ENCODE data around the gene PPWD1.
A peak's percentile ranks its signal among the peaks of the same experiment; 100 is the strongest.
"Not testable (repeated sequence)": the region's sequence is repeated elsewhere in the genome, so short reads cannot be mapped to it uniquely, and the experiment has no call there.

The PPWD1 gene

DNA sequence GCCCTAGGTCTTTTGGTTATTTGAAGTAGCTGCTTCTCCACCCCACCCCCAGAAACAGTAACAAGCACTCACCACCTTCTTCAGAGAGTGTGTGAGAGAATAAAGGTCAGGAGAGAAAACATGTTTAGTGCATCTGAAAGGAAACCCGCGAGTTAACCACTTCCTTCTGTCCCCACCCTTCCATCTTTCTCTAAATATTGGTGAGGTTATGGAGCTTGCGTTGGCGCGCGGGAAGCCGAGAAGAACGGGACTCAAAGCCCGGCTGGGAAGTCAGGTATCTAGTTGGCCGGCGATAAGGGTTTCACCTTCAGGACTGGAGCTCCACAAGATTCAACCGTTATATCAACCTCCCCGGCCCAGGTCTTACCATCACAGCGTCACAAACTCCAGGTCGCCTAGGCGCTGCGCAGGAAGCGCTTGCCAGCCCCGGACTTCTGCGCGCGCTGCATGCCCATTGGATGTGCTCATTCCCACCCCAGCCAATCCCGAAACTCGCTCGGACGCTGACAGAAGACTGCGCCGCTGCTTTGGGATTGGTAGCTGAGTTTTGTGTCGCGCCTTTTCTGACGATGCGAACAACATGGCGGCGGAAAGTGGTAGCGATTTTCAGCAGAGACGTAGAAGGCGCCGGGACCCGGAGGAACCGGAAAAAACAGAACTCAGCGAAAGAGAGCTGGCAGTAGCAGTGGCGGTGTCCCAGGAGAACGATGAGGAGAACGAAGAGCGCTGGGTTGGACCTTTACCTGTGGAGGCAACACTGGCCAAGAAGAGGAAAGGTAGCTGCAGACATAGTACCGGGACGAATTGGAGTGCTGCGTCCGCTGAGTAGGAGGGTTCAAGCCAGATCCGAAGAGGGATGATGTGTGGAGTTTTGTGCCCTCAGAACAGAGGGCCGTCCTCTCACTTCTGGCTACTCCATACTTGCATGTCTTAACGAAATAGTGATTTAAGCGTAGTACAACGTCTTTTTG is at the start of gene PPWD1, which contains the start of gene CENPK:
PPWD1 (plus strand) TSS at position 566 of the 971 bp plus-strand sequence; CDS start at position 581, 15 bp downstream.
CENPK (minus strand) TSS at position 438 of the 971 bp plus-strand sequence. CDS start 8,261 bp downstream, outside the sequence.
- DNase-seq (ENCODE audit: low read depth in 3 of 3), result peak; percentile 75 to 88 (median 86)

DNA sequence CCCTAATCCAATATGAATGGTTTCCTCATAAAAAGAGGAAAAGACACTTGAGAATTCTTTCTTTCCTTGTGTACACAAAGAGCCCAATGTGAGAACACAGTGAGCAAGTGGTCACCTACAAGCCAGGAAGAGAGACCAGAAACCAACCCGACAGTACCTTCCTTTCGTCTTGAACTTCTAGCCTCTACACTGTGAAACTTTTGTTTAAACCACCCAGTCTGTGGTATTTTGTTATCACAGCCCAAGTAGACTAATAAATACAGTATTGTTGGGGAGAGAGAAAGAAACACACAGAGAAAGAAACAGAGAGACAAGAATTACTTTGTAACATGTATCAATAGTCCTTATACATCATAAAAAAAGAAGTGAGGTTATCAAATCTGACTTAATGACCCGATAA is 37.4 kb upstream of the PPWD1 start:
- DNase-seq (ENCODE audit: low read depth in 3 of 3), result no peak

DNA sequence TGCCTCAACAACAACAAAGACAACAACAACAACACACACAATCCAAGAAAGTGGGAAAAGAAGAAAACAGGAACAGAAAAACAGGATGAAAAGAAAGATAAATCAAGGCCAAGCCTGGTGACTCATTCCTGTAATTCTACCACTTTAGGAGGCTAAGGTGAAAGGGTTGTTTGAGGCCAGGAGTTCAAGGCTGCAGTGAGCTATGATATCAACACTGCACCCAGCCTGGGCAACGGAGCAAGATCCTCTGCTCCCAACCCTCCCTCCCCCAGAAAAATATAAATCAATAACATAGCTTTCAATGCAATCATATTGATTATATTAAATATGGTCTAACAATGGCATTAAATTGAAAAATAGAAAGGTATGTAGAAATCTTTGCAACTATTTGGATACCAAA is 32.2 kb upstream of the PPWD1 start:
- no peak for DNase-seq (ENCODE audit: low read depth in 3 of 3)

DNA sequence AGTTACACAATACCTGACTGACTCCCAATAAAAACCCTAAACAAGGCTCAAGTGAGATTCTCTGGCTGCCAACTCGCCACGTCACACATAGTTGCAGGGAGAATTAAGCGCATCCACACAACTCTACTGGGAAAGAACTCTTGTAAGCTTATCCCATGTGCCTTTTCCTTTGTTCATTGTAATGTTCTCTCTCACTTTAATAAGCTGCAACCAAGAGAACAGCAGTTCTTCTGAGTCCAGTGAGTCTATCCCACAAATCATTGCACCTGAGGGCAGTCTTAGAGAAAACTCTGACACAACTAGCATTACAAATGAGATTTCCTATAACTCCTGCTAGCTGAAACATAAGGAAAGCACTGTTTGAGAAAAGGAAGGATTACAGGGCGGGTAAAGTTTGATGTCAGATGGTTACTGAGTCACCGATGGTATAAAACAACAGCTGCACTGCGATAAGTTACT is 27.5 kb upstream of the PPWD1 start:
- no peak for DNase-seq (ENCODE audit: low read depth in 3 of 3)

DNA sequence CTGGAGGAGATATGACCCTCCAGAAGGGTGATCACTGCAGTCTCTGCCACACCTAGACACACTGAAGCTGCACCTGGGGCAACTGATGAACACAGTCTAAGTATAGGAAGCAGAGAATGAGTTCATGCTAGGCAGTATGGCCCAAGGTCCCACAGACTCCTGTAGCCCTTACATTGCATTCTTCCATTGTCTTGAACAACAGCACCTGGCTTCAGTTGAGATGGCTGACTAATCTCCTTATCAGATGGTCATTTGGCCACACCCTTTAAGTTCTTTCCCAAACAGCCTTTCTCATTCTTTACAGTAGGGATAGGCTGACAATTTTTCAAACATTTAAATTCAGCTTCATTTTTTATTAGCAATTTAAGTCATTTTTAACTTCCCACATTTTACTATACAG is 23.3 kb upstream of the PPWD1 start:
- no peak for DNase-seq (ENCODE audit: low read depth in 3 of 3)

DNA sequence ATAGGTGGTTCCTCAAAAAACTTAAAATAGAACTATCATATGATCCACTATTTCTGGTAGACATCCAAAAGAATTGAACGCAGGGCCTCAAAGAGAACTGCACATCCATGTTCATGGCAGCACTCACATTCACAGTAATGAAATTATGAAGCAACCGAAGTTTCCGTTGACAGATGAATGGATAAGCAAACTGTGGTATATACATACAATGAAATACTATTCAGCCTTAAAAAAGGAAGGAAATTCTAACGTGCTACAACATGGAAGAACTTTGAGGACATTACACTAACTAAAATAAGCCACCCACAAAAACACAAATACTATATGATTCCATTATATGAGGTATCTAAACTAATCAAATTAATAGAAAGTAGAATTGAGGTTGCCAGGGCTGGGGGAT is 18.6 kb upstream of the PPWD1 start:
- DNase-seq (ENCODE audit: low read depth in 3 of 3), result no peak

DNA sequence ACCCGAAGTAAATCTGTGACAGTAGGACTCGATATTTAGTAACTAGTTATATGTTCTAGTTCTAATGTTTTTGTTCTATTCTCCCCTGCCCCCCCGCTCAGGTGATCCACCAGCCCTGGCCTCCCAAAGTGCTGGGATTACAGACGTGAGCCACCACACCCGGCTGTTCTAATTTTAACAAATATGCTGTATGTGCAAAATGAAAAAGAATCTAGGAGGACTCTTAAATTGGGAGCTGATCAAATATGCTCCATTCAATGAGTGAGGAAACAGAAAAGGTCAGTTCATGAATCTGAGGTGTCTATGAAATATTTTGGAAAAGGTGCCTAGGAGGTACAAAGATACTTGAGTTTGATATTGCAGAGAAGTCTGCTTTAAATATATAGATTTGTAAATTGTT is 17.0 kb upstream of the PPWD1 start:
- DNase-seq (ENCODE audit: low read depth in 3 of 3), result no peak

DNA sequence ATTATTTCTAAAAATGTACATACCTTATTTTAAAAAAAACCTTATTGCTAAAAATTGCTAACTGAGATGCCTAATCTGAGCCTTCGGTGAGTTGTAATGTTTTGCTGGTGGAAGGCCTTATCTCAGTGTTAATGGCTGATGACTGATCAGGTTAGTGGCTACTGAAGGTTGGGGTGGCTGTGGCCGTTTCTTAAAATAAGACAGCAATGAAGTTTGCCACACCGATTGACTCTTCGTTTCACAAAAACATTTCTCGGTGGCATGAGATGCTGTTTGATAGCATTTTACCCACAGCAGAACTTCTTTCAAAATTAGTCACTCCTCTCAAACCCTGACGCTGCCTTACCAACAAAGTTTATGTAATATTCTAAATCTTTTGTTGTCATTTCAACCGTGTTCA is 14.8 kb upstream of the PPWD1 start:
- no peak for DNase-seq (ENCODE audit: low read depth in 3 of 3)

DNA sequence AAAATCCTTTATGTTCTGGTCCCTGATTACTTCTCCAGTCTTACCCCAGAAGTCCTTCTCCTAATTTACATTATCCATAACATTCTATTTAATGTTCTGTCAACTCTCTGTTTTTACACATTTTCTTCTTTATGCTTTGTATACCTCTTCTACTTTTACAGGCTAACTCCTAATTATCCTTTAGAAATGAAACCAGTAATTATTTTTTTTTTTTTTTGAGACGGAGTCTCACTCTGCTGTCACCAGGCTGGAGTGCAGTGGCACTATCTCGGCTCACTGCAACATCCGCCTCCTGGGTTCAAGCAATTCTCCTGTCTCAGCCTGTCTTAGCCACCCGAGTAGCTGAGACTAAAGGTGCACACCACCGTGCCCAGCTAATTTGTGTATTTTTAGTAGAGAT is 9.2 kb upstream of the PPWD1 start:
- DNase-seq (ENCODE audit: low read depth in 3 of 3), result no peak

DNA sequence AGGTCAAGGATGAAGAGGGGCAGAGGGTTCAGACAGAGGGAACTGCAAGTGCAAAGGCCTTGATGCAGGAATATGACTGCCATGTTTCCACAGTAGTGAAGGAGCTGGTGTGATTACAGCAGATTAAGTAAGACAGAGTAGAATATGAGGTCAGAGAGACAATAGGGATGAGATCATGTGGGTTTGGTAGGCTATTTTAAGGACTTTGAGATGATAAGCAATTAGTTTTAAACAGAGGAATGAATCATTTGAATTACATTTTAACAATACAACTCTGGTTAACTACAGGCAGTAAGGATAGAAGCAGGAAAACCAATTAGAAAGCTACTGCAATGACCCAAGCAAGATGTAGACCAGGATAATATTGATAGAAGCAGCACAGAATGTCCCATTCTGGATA is 7.8 kb upstream of the PPWD1 start:
- no peak for DNase-seq (ENCODE audit: low read depth in 3 of 3)

DNA sequence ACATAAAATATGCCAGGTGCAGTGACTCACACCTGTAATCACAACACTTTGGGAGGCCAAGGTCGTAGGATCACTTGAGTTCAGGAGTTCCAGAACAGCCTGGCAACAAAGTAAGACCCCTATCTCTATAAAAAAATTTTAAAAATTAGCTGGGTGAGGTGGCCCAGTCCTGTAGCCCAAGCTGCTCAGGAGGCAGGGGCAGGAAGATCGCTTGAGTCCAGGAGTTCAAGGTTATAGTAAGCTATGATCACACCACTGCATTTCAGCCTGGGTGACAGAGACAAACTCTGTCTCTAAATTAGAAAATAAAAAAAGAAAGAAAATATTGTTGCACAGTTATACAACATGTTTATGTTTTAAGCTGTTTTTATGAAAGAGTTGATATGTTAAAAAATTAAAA is 6.9 kb upstream of the PPWD1 start:
- no peak for DNase-seq (ENCODE audit: low read depth in 3 of 3)

DNA sequence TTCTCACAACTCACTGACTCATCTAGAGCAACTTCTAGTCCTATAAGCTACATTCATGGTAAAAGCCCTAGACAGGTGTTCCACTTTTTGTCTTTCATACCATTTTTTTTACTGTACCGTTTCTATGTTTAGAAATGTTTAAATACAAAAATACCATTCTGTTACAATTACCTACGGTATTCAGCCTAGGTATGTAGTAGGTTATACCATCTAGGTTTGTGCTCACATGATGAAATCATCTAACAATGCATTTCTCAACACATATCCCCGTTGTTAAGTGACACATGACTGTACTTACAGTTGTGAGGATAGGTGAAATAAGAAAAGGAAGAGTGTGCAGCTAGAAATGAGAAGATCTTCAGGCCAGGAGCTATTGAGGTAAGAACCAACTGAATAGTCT is 6.4 kb upstream of the PPWD1 start:
- no peak for DNase-seq (ENCODE audit: low read depth in 3 of 3)

DNA sequence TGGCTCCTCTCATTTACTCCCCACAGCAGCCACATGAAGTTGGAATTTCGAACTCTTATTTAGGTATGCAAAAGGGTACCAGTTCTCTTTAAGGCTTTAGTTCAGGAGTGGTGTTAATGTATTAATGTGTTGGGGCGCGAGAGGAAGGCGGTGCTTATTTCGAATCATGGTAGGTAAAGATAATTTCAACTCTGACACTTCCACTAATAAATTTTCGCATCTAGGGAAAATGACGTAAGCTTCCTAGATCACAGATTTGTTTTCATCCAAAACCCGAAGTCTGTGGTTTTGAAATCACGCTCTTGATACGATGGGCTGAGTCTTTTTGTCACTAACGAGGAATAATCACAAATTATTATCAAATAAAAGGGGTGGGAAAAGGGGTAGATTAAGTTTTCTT is 681 bp downstream of the PPWD1 start:
- DNase-seq (ENCODE audit: low read depth in 3 of 3), result no peak

DNA sequence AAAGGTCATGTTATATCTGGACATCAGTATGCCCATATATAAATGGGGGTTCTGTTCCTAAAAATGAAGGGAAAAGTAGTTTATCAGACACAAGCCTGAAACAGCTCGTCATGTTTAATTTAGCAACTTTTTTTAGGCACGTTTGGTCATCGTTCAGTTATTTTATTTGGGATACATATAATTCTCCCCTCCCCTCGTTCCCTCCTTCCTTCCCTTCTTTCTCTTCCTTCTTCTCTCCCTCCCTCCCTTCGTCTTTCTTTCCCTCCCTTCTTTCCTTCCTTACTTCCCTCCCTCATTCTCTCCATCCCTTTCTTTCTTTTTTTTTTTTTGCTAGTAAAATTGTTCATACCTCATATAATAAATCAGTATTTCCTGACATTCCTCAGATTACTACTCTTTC is 3.4 kb downstream of the PPWD1 start:
- DNase-seq (ENCODE audit: low read depth in 3 of 3), result no peak

DNA sequence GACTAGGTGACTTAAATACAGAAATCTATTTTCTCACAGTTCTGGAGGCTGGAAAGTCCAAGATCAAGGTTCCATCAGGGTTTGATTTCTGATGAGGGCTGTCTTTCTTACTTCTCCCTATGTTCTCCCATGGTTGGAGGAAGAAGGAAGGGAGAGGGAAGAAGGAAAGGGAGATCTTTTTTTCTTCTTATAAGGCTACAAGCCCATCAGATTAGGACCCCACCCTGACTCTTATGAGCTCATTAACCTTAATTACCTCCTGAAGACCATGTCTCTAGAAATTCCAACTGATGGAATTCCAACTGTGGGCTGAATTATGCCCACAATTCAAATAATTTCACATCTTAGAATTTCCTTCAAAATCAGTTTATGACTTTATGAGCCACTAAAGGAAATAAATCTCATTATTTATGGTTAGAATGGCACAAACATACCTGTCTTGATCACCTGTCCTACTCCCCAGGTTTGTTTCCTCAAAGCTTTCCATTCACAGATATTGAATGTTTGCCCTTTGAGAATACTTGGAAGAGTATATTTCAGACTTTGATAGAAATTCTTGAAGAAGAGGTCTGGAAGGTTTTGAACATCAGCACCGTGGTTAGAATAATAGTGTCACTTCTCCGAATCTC is 7.6 kb downstream of the PPWD1 start:
- no peak for DNase-seq (ENCODE audit: low read depth in 3 of 3)

DNA sequence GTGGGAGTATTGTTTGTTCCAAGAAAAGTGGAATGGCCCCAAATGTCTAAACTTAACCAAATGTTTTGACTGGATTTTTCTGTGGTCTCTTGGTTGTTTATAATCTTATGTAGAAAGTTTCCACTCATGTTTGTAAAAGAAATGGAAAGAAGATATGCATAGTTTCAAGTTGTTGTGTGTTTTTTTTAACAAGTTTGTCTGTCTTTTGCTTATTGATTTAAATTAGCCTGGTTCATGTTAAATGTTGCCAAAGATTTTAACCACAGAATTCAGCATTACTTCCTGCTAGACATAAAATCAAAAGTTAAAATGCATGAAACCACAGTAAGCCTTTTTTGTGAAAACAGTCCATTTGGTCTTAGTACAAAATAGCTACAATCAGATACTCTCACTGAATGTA is 14.0 kb downstream of the PPWD1 start:
- no peak for DNase-seq (ENCODE audit: low read depth in 3 of 3)

DNA sequence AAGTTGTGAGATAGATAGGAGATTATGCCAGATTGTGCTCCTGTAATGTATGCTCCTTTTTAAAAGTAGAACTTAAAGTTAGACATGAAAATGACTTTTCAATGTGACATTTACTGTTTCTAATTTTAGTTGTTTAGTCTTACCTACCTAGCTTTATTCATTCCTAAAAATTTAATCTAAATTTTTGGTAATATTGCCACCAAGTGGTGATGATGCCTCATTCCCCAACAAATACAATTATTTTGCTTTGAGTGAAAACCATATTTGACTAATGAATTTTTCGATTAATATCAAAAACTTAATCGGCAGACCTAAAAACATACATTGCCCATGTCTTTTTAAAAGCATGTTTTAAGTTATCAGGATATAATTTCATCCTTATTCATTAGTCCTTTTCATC is 25.6 kb downstream of the PPWD1 start:
- DNase-seq (ENCODE audit: low read depth in 3 of 3), result no peak

DNA sequence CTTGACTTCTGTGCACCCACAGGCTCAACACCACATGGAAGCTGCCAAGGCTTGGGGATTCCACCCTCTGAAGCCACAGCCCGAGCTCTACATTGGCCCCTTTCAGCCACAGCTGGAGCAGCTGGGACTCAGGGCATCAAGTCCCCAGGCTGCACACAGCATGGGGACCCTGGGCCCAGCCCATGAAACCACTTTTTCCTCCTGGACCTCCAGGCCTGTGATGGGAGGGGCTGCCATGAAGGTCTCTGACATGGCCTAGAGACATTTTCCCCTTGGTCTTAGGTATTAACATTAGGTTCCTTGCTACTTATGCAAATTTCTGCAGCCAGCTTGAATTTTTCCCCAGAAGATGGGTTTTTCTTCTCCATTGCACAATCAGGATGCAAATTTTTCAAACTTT is 38.7 kb downstream of the PPWD1 start:
- DNase-seq (ENCODE audit: low read depth in 3 of 3), result not testable (repeated sequence)

DNA sequence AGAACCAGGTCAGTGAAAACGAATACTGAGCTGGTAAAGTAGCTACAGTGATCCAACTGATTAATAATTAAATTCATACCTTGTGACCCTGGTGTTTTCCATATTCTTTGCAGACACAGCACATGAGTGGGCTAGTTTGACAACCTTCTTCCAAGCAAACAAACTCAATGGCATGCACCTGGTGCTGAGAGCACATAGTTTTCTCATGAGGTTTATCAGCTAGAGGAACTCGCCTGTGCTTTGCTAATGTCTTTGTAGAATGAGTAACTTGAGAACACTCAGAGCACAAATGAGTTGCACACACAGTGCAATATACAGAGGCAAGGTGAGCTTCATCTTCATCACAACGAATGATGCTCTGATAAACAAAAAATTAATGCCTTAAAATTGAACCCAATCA is 48.4 kb downstream of the PPWD1 start:
- no peak for DNase-seq (ENCODE audit: low read depth in 3 of 3)

DNA sequence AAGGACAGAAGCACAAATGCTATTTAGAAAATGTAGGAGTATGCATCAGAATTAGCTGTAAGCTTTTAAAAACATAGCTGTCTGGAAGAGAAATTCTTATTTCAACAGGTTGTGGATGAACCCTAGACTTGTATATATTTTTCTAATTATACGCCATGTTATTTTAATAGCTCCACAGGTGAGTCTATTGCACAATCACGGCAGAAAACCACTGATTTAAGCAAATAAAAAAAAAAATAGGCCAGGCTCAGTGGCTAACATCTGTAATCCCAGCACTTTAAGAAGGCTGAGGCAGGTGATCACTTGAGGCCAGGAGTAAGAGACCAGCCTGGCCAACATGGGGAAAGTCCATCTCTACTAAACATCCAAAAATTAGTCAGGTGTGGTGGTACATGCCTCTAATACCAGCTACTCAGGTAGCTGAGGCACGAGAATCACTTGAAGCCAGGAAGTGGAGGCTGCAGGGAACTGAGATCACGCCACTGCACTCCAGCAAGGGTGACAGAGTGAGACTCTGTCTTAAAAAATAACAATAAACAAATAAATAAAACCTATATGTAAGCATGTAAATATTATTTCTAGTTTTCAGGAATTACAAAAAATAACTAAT is 49.3 kb downstream of the PPWD1 start:
- DNase-seq (ENCODE audit: low read depth in 3 of 3), result no peak

DNA sequence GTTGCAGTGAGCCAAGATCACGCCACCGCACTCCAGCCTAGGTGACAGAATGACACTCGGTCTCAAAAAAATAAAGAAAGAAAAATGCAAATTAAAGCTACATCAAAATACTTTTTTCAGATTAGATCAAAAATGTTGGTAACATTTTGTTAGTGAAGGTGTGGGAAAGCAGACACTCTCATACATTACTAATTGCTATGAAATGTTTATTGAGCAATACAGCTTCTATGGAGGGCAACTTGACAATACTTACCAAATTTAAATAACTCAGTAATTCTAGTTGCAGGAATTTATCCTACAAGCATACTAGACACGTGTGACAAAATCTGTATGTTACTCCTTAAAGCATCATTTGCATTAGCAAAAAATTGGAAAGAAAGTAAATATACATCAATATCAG is 56.9 kb downstream of the PPWD1 start:
- DNase-seq (ENCODE audit: low read depth in 3 of 3), result no peak

DNA sequence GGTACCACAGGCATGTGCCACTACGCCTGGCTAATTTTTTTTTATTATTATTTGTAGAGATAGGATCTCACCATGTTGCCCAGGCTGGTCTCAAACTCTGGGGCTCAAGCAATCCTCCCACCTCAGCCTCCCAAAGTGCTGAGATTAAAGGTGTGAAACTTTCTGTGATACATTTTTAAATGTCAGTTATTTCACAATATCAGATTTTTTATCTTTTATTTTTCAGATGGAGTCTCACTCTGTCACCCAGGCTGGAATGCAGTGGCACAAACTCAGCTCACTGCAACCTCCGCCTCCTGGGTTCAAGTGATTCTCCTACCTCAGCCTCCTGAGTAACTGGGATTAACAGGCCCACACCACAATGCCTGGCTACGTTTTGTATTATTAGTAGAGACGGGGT is 58.9 kb downstream of the PPWD1 start:
- DNase-seq (ENCODE audit: low read depth in 3 of 3), result not testable (repeated sequence)

DNA sequence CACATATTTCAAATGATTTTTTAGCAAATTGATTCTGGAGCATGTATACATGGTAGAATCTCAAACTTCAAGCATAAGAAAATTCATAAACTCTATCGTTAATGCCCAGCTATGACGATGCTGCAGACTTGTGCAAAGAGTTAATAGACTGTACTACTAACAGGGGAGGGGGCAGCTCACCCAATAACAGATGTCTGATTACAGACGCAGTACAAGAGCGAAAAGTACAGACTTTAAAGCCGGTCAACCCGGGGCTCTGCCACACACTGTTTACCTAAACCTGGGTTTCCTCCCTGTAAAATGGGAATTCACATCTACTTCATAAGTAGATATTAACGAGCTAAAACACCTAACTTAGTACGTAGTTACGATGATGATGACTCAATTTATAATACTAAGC is 60.4 kb downstream of the PPWD1 start:
- no peak for DNase-seq (ENCODE audit: low read depth in 3 of 3)

Data from stimulated activated CD4-positive, alpha-beta T cell treated with anti-CD3 and anti-CD28 coated beads, TNF-alpha, amount 100 ng/mL, for 4 hours (primary cell).